Activated CD4-positive, alpha-beta T cell treated with anti-CD3 and anti-CD28 coated beads, Interleukin-2, amount 50 U/mL, for 1 hour (primary cell): ENCODE data around the gene XCL1.
"Not testable (repeated sequence)": the region's sequence is repeated elsewhere in the genome, so short reads cannot be mapped to it uniquely, and the experiment has no call there.

ENCODE experiments used
- DNase-seq: peaks from one replicate; pipeline ENCODE4 v3.0.0-alpha.2; 2020

XCL1 gene

GRCh38 chr1:168576245-168576688 lies at the start of gene XCL1:
XCL1 (plus strand) TSS chr1:168576605; CDS start chr1:168576638, 33 bp downstream.
- not testable (repeated sequence) for DNase-seq

GRCh38 chr1:168529518-168529917 lies 46.9 kb upstream of the XCL1 start:
- DNase-seq, result no peak

DNA sequence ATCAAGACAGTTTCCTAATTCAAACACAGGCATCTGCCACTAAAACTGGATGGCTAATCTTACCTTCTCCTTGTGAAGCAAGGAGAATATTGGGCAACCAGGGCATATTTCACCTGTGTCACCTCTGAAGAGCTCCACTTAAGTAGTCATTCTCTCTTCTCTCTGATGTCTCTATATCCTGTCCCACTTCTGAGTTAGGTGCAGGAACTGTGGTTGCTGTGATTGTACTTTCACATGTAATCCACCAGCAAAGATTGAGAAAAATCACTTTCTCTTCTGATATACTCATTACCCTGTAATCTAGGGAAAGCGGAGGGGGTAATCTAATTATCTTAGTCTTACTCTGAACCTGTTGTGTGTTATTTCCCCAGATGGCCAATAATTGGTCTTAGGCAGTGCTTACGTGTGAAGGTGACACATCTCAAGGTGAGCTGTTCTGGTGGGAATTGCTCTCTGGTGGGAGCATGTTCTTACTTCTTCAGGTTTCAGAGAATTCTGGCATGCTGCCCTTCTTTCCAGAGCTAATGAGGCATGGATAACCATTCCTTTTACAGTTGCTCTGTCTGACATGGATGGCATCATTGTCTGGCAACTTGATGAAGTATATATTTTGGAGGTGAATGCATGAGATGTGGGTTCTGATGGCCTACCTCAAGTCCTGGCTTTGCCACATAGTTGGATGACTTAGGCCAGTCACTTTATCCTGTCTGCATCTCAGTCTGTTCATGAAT lies 44.6 kb upstream of the XCL1 start:
- no peak for DNase-seq

DNA sequence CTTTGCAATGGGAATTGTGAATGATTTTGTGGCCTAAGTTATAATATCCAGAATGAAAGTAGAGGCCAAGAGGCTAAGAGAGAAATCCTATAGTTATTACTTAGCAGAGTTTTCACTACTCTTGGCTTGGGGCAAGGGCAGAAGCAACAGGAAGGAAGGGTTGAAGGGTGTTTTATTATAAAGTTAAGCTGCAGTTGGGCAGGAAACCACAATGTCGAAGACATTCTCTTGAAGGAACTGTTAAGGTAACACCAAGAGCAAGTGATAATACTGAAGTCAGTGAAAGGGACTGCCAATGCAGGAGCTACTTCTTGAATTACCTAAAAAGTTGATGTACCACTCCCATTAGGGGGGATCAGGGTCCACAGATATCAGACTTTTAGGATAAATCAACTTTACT lies 40.9 kb upstream of the XCL1 start:
- DNase-seq, result no peak

DNA sequence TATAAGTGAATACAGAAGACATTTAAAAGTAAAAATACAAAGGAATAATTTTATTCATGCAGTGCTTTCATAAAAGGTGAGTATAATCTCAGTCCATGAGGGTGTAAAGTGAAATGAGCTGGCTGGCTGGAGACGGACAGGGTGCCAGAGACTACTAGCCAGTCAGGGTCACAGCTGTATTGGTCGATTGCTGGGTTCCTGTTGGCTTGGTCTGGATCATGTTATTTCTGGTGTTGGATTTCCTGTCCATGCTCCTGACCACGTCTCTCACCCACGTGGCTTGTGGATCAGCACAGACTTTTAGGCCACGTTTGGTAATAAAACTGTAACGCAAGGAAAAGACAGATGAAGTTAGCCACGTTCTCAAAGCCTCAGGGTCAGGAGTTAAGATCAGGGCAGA lies 35.6 kb upstream of the XCL1 start:
- not testable (repeated sequence) for DNase-seq

- not testable (repeated sequence) for DNase-seq
Observed at GRCh38 chr1:168542978-168543377, 33.4 kb upstream of the XCL1 start.

DNA sequence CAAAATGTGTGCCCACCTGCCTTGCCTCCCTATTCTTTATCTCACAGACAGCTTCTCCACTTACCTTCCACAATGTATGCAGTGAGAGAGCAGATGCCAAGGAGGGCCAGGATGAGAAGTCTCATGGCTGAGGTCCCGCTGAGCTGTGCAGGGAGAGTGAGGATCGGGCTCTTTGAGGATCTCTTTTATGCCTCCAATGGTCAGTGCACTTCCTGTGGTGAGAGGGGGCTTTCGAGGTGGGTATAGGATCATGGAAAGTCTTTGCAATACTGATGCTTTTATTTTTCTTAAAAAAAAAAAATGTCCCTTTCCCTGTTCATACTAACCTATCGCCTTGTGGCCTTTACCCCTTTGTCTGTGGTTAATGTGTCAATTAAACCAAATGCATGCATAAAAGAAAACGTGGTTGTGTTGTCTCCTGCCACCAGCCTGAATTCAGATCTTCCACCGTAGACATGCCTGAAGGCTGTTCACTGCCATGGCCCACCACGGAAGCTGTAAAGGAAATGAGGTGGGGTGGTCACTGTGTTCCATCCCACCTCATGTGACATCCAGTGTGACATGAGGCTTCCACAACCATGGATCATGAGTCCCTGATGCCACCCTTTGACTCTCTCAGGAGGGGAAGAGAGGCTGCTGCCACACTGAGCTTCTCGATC lies 32.4 kb upstream of the XCL1 start, which contains the start of gene XCL2:
Gene XCL2, minus strand, starts transcription at position 158 of the 659 bp plus-strand sequence. Its CDS starts 33 bp downstream, at position 125.
- DNase-seq, result not testable (repeated sequence)

- not testable (repeated sequence) for DNase-seq
Observed at GRCh38 chr1:168545678-168546552, 30.5 kb upstream of the XCL1 start.

DNA sequence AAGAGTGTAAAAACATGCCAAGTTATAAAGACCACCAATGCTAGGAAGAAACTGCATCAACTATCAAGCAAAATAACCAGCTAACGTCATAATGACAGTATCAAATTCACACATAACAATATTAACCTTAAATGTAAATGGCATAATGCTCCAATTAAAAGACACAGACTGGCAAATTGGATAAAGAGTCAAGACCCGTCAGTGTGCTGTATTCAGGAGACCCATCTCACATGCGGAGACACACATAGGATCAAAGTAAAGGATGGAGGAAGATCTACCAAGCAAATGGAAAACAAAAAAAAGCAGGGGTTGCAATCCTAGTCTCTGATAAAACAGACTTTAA lies 29.9 kb upstream of the XCL1 start:
- DNase-seq, result not testable (repeated sequence)

GRCh38 chr1:168550971-168551370 lies 25.4 kb upstream of the XCL1 start:
- no peak for DNase-seq

- no peak for DNase-seq
Observed at GRCh38 chr1:168551688-168552087, 24.7 kb upstream of the XCL1 start.

DNA sequence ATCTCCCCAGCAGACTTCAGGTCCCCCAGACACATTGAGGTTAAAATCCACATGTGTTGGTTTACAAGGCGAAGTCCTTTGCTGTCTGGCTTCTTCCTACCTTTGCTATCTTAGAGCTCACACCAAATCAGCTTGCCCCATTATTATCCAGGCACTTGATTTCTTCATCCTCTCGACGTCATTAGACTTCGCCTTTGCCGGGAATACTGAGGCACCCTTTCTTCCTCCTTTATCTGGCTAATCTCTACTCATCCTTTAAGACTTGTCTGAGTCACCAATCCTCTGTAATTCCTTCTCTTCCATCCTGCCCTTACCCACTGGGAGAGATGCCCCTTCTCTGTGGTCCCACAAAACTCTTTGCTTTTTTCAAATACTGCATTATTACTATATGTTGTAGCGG lies 23.4 kb upstream of the XCL1 start:
- no peak for DNase-seq

- no peak for DNase-seq
Observed at GRCh38 chr1:168553680-168554553, 22.5 kb upstream of the XCL1 start.

- DNase-seq, result no peak
Observed at GRCh38 chr1:168554603-168555483, 21.6 kb upstream of the XCL1 start.

GRCh38 chr1:168555508-168556046 lies 20.8 kb upstream of the XCL1 start:
- no peak for DNase-seq

GRCh38 chr1:168556647-168557046 lies 19.8 kb upstream of the XCL1 start:
- no peak for DNase-seq

GRCh38 chr1:168560370-168560769 lies 16.0 kb upstream of the XCL1 start:
- DNase-seq, result no peak

DNA sequence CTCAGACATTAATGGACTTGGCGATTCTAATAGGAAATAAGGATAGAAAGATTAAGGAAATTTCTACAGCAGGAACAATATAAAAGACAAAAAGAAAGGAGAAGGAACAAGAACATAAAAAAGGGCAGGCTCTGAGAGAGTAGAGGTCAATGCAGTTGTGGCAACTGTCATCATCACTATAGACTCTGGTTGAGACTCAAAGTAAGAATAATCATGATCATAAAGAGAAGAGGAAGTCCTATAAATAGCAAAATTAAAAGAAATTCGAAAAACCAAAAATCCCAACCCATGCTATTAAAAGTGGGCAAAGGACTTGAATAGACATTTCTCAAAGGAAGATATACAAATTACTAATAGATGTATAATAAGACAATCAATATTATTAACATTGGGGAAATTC lies 14.4 kb upstream of the XCL1 start:
- no peak for DNase-seq

- no peak for DNase-seq
Observed at GRCh38 chr1:168565825-168566224, 10.6 kb upstream of the XCL1 start.

- no peak for DNase-seq
Observed at GRCh38 chr1:168567007-168567406, 9.4 kb upstream of the XCL1 start.

DNA sequence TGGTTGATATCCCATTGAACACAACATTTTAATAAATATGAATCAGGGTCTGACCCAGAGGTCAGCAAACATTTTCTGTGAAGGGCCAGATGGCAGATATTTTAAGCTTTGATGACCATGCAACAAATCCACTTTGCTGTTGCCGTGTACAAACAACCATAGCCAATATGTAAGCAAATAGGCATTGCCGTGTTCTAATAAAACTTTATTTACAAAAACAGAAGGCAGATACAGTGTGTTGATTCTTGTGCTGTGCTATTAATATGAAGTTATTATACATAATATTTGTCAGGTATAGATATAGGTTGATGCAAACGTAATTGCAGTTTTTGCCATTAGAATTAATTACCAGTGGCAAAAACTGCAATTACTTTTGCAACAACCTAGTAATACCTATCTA lies 8.8 kb upstream of the XCL1 start:
- DNase-seq, result no peak
